Measurements from ENCODE around the gene GALNT13. TPM values are rescaled to one million over a fixed set of nuclear protein-coding genes. Genes with fewer than 3 reads are reported as not detected.

Gene GALNT13
- total and polyA plus RNA-seq, 2 experiments from 2014 or later, result 1.3 to 3.1 TPM

GRCh38 chr2:153875801-153876466 lies 4.2 kb downstream of the GALNT13 start:
- Histone ChIP-seq H3K4me3 (no peak overlapping the region), H3K9me3 (ENCODE audit: low read depth) (no peaks in the 10 kb centered on the region), H3K36me3 (no peaks in the 10 kb centered on the region), H3K27me3 (peaks cover 48% of the 10 kb centered on the region), H3K4me1 (ENCODE audit: low read depth) (no peaks in the 10 kb centered on the region), H3K27ac (no peak overlapping the region)
- DNase-seq (ENCODE audit: low read depth in 1 of 2, low spot score in 1 of 2), result no peak
- no peak for TF ChIP-seq CTCF (IDR thresholded peaks at IDR 0.05; ENCODE audit: low read depth, low read length)

DNA sequence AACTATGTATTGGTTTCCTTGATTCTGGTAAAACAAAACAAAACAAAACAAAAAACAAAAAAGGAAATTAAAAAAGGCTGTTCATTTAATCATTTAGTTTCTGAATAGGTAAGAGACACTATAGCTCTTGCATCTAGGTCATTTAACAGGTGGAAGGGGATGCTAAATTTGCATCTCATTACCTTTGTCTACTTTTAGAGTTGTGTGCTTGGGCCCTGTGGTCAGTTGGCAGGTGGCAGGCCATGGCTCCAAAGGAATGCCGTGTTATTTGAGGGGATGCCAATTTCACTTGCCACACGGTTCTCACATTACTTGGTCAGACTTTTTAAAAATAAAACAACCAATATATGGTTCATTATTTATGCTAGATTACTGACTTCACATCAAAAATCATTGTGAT lies 9.2 kb downstream of the GALNT13 start:
- TF ChIP-seq CTCF (IDR thresholded peaks at IDR 0.05; ENCODE audit: low read depth, low read length), result no peak
- Histone ChIP-seq H3K36me3 (no peaks in the 10 kb centered on the region), H3K27ac (no peak overlapping the region), H3K4me1 (ENCODE audit: low read depth) (no peaks in the 10 kb centered on the region), H3K27me3 (peaks cover 4% of the 10 kb centered on the region), H3K9me3 (ENCODE audit: low read depth) (no peaks in the 10 kb centered on the region), H3K4me3 (no peak overlapping the region)
- no peak for DNase-seq (ENCODE audit: low read depth in 1 of 2, low spot score in 1 of 2)

GRCh38 chr2:153886833-153887232 lies 15.1 kb downstream of the GALNT13 start:
- no peak for TF ChIP-seq CTCF (IDR thresholded peaks at IDR 0.05; ENCODE audit: low read depth, low read length)
- Histone ChIP-seq H3K4me3 (no peak overlapping the region), H3K9me3 (ENCODE audit: low read depth) (no peaks in the 10 kb centered on the region), H3K4me1 (ENCODE audit: low read depth) (no peaks in the 10 kb centered on the region), H3K27ac (no peak overlapping the region), H3K36me3 (no peaks in the 10 kb centered on the region), H3K27me3 (no peaks in the 10 kb centered on the region)
- no peak for DNase-seq (ENCODE audit: low read depth in 1 of 2, low spot score in 1 of 2)

- Histone ChIP-seq H3K27ac (no peak overlapping the region), H3K36me3 (no peaks in the 10 kb centered on the region), H3K9me3 (ENCODE audit: low read depth) (no peaks in the 10 kb centered on the region), H3K27me3 (no peaks in the 10 kb centered on the region), H3K4me3 (no peak overlapping the region), H3K4me1 (ENCODE audit: low read depth) (no peaks in the 10 kb centered on the region)
- DNase-seq (ENCODE audit: low read depth in 1 of 2, low spot score in 1 of 2), result no peak
- no peak for TF ChIP-seq CTCF (IDR thresholded peaks at IDR 0.05; ENCODE audit: low read depth, low read length)
Observed at GRCh38 chr2:153890576-153890975, 18.9 kb downstream of the GALNT13 start.

- H3K27ac ChIP-seq, result no peak overlapping the region
- no peak for TF ChIP-seq CTCF (IDR thresholded peaks at IDR 0.05; ENCODE audit: low read depth, low read length)
- H3K27me3 ChIP-seq, result no peaks in the 10 kb centered on the region
- no peak overlapping the region for H3K4me3 ChIP-seq
- no peaks in the 10 kb centered on the region for H3K36me3 ChIP-seq
- no peaks in the 10 kb centered on the region for H3K9me3 ChIP-seq (ENCODE audit: low read depth)
- DNase-seq (ENCODE audit: low read depth in 1 of 2, low spot score in 1 of 2), result no peak
- H3K4me1 ChIP-seq (ENCODE audit: low read depth), result no peaks in the 10 kb centered on the region
Observed at GRCh38 chr2:153891051-153891450, 19.3 kb downstream of the GALNT13 start.

Measured in cardiac muscle cell (in vitro differentiated cells and primary cell).